Epithelial cell of esophagus (primary cell): ENCODE results near the gene ADI1.
"Not testable (repeated sequence)": the region's sequence is repeated elsewhere in the genome, so short reads cannot be mapped to it uniquely, and the experiment has no call there.

Experiments
- DNase-seq: peaks from one replicate; pipeline ENCODE4 v3.0.0; 2010; ENCODE audit warnings: low read depth
- H3K4me3 ChIP-seq: 2 replicates; pipeline ENCODE4 v1.5.1; 2011; ENCODE audit warnings: mild to moderate bottlenecking, low read length, control low read depth
- CTCF ChIP-seq: IDR thresholded peaks from 2 replicates; pipeline ENCODE4 v1.5.1; 2011; ENCODE audit warnings: low read depth, mild to moderate bottlenecking, low read length, control low read depth, inconsistent platforms; ENCODE audit not compliant: insufficient read depth; ENCODE audit errors: missing control alignments

ADI1 gene

GRCh38 chr2:3518496-3519254 lies 656 bp downstream of the ADI1 start:
- peak overlapping the region; percentile 60 for H3K4me3 ChIP-seq
- peak; percentile 96 for DNase-seq
- TF ChIP-seq CTCF, result no peak

- H3K4me3 ChIP-seq, result peak overlapping the region; percentile 60
- no peak for TF ChIP-seq CTCF
- no peak for DNase-seq
Measured at GRCh38 chr2:3517948-3518495, 1.3 kb downstream of the ADI1 start.

- no peak for DNase-seq
- no peak for TF ChIP-seq CTCF
- H3K4me3 ChIP-seq, result no peak overlapping the region
Measured at GRCh38 chr2:3516831-3517230, 2.5 kb downstream of the ADI1 start.

DNA sequence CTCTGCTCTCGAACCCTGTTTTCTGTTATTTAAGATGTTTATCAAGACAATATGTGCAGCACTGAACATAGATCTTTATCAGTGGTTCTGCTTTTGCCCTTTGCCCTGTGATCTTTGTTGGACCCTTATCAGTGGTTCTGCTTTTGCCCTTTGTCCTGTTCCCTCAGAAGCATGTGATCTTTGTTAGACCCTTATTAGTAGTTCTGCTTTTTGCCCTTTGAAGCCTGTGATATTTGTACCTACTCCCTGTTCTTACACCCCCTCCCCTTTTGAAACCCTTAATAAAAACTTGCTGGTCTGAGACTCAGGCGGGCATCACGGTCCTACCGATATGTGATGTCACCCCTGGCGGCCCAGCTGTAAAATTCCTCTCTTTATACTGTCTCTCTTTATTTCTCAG lies 3.9 kb downstream of the ADI1 start:
- DNase-seq, H3K4me3 ChIP-seq: not testable (repeated sequence)

DNA sequence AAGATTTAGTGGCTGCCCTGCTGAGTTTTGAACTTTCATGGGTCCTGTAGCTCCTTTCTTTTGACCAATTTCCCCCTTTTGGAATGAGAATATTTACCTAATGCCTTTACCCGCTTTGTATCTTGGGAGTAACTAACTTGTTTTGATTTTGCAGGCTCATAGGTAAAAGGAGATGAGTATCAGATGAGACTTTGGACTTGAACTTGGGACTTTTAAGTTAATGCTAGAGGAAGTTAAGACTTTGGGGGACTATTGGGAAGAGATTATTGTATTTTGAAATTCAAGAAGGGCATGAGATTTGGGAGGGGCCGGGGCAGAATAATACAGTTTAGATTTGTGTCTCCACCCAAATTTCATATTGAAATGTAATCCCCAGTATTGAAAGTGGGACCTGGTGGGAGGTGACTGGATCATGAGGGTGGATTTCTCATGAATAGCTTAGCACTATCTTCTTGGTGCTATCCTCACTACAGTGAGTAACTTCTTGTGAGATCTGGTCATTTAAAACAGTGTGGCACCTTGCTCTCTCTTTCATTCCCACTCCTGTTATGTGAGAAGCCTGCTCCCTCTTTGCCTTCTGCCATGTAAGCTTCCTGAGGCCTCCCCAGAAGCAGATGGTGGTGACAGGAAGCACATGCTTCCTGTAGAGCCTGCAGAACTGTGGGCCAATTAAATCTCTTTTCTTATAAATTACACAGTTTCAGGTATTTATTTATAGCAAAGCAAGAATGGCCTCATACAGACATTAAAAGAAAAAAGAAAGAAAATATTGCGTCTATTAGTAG lies 6.1 kb downstream of the ADI1 start:
- TF ChIP-seq CTCF, result no peak
- no peak overlapping the region for H3K4me3 ChIP-seq

DNA sequence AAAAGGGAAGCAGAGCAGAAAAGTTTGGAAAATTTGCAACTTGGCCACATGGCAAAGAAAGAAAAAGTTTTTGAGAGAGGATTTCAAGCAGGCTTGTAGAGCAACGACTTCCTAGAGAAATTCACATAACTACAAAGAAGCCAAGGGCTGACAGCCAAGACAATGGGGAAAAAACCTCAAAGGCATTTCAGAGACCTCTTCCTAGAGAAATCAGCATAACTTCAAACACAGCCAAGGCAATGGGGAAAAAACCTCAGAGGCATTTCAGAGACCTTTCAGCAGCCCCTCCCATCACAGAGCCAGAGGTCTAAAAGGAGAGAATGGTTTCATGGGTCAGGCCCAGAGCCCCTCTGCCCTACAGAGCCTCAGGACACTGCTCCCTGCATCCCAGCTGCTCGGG lies 7.2 kb downstream of the ADI1 start:
- no peak for DNase-seq
- TF ChIP-seq CTCF, result no peak

More for the DNA sequence above, 6.1 kb downstream of the ADI1 start:
- DNase-seq, result no peak

DNA sequence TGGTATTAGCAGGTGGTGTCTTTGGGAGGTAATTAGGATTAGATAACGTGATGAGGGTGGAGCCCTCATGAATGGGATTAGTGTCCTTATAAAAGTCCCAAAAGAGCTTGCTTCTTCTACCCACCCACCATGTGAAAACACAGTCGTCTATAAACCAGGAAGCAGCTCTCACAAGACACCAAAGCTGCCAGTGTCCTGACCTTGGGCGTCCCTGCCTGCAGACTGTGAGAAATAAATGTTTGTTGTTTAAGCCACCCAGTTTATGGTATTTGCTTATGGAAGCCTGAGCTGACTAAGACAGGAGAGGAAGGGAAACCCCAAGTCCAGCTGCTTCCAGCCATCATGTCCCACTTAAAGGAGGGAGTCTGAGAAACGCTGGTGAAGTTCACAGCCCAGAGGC lies 13.6 kb downstream of the ADI1 start:
- no peak overlapping the region for H3K4me3 ChIP-seq
- TF ChIP-seq CTCF, result no peak
- no peak for DNase-seq

More for the DNA sequence above, 7.2 kb downstream of the ADI1 start:
- H3K4me3 ChIP-seq, result no peak overlapping the region
